H1 (cell line): ENCODE measurements around the gene TP53I11.

Source experiments
- BRCA1 ChIP-seq: IDR thresholded peaks from 2 replicates; pipeline ENCODE4 v1.6.1; 2012; ENCODE audit warnings: low read depth, low read length, improper control_type of control experiment
- EGR1 ChIP-seq: IDR thresholded peaks from 2 replicates; pipeline ENCODE4 v1.6.1; 2011; ENCODE audit warnings: low read depth, low read length, borderline replicate concordance
- EZH2 ChIP-seq: fragments of 200-600 bp; sonication (generic); IDR thresholded peaks from 2 replicates; pipeline ENCODE4 v1.7.1; 2012; ENCODE audit warnings: low read depth, mild to moderate bottlenecking, moderate library complexity, low read length, inconsistent platforms; ENCODE audit not compliant: severe bottlenecking
- RAD21 ChIP-seq, 2 experiments: IDR thresholded peaks in 1 of 2; conservative IDR thresholded peaks in 1 of 2; 2 replicates each; pipeline ENCODE4 v1.6.1; 2011; ENCODE audit warnings: low read depth in 2 of 2, low read length in 2 of 2, improper control_type of control experiment in 1 of 2, inconsistent platforms in 1 of 2, mild to moderate bottlenecking in 1 of 2, moderate library complexity in 1 of 2

- TF ChIP-seq EZH2: no peak
- no peak for TF ChIP-seq EGR1
- no peak for TF ChIP-seq BRCA1
- TF ChIP-seq RAD21 (IDR thresholded peaks at IDR 0.05 in 1 of 2, conservative IDR thresholded peaks at IDR 0.05 in 1 of 2; ENCODE audit: low read depth in 2 of 2, low read length in 2 of 2): no peak
Measured at GRCh38 chr11:44987506-44987905, 36.8 kb upstream of the TP53I11 start.
